Panc1 (cell line): ENCODE measurements around the gene LPIN1.

Experiments used
- REST ChIP-seq, 2 experiments: IDR thresholded peaks; 2 replicates each; pipeline ENCODE4 v1.6.1; 2011 to 2012; ENCODE audit warnings: low read depth in 2 of 2, control low read depth in 1 of 2, low read length in 1 of 2, mild to moderate bottlenecking in 1 of 2, moderate library complexity in 1 of 2; ENCODE audit not compliant: insufficient read depth in 1 of 2
- TF ChIP-seq, protein P1 (sequence below): fragments of 450-650 bp; IDR thresholded peaks from 2 replicates; pipeline ENCODE4 v1.5.1; 2017; ENCODE audit warnings: mild to moderate bottlenecking

GRCh38 chr2:11723061-11723371 lies 23.4 kb upstream of the LPIN1 start:
- TF ChIP-seq, protein P1, sequence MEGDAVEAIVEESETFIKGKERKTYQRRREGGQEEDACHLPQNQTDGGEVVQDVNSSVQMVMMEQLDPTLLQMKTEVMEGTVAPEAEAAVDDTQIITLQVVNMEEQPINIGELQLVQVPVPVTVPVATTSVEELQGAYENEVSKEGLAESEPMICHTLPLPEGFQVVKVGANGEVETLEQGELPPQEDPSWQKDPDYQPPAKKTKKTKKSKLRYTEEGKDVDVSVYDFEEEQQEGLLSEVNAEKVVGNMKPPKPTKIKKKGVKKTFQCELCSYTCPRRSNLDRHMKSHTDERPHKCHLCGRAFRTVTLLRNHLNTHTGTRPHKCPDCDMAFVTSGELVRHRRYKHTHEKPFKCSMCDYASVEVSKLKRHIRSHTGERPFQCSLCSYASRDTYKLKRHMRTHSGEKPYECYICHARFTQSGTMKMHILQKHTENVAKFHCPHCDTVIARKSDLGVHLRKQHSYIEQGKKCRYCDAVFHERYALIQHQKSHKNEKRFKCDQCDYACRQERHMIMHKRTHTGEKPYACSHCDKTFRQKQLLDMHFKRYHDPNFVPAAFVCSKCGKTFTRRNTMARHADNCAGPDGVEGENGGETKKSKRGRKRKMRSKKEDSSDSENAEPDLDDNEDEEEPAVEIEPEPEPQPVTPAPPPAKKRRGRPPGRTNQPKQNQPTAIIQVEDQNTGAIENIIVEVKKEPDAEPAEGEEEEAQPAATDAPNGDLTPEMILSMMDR, result no peak
- no peak for TF ChIP-seq REST (IDR thresholded peaks at IDR 0.05; ENCODE audit: insufficient read depth in 1 of 2, low read depth in 2 of 2, low read length in 1 of 2)
